K562 (cell line): ENCODE results near the gene INO80. TPM values are rescaled to one million over a fixed set of nuclear protein-coding genes. Genes with fewer than 3 reads are reported as not detected.

Experiments
- ARID1B ChIP-seq: fragments of 450-650 bp; IDR thresholded peaks from 2 replicates; pipeline ENCODE4 v1.6.1; 2016; ENCODE audit warnings: antibody characterized with exemption, mild to moderate bottlenecking, inconsistent platforms
- ATF1 ChIP-seq, 2 experiments: fragments of 450-650 bp in 1 of 2; IDR thresholded peaks; 2 replicates each; pipeline ENCODE4 v1.6.1; 2016; ENCODE audit warnings: missing compliant biosample characterization in 1 of 2, missing genetic modification characterization in 1 of 2
- BDP1 ChIP-seq: IDR thresholded peaks from 3 replicates; pipeline ENCODE4 v1.6.1; 2011; ENCODE audit not compliant: insufficient read length, insufficient read depth
- BRD9 ChIP-seq: fragments of 450-650 bp; IDR thresholded peaks from 2 replicates; pipeline ENCODE4 v1.6.1; 2018; ENCODE audit warnings: low read depth; ENCODE audit not compliant: partially characterized antibody
- CEBPB ChIP-seq: fragments of 450-650 bp; IDR thresholded peaks from 2 replicates; pipeline ENCODE4 v1.6.1; 2016; ENCODE audit warnings: missing genetic modification characterization, missing compliant biosample characterization
- E2F1 ChIP-seq: sonication (generic); formaldehyde crosslinking; IDR thresholded peaks from 2 replicates; pipeline ENCODE4 v1.8.1; 2023; ENCODE audit warnings: mild to moderate bottlenecking, missing genetic modification reagents, moderate library complexity
- FOXK1 ChIP-seq: sonication (generic); formaldehyde crosslinking; IDR thresholded peaks from 2 replicates; pipeline ENCODE4 v1.8.0; 2022; ENCODE audit warnings: missing genetic modification reagents, mild to moderate bottlenecking, borderline replicate concordance
- FUS ChIP-seq: fragments of 200-400 bp; formaldehyde crosslinking; optimal IDR thresholded peaks from 2 replicates; pipeline ENCODE3; 2017; ENCODE audit warnings: low read depth, low read length
- HMG20B ChIP-seq: fragments of 250-450 bp; sonication (Bioruptor Pico); IDR thresholded peaks from 2 replicates; pipeline ENCODE4 v1.5.0; 2021; ENCODE audit warnings: mild to moderate bottlenecking
- HNRNPH1 ChIP-seq: fragments of 200-400 bp; formaldehyde crosslinking; optimal IDR thresholded peaks from 2 replicates; pipeline ENCODE3; 2017; ENCODE audit warnings: low read depth, mild to moderate bottlenecking, low read length, moderate library complexity
- MEIS2 ChIP-seq: fragments of 450-650 bp; IDR thresholded peaks from 2 replicates; pipeline ENCODE4 v1.6.1; 2014; ENCODE audit warnings: mild to moderate bottlenecking; ENCODE audit not compliant: partially characterized antibody
- PBX2 ChIP-seq, 2 experiments: IDR thresholded peaks in 1 of 2; conservative IDR thresholded peaks in 1 of 2; 2 replicates each; pipeline ENCODE4 v1.6.1; 2016; ENCODE audit warnings: low read depth in 2 of 2, mild to moderate bottlenecking in 1 of 2, missing compliant biosample characterization in 1 of 2, missing genetic modification characterization in 1 of 2, moderate library complexity in 1 of 2
- POLR2G ChIP-seq: fragments of 200-400 bp; formaldehyde crosslinking; IDR thresholded peaks from 2 replicates; pipeline ENCODE4 v1.6.1; 2017; ENCODE audit warnings: low read depth, mild to moderate bottlenecking, antibody characterized with exemption, low read length, moderate library complexity
- RBM39 ChIP-seq: fragments of 200-400 bp; formaldehyde crosslinking; optimal IDR thresholded peaks from 2 replicates; pipeline ENCODE3; 2018; ENCODE audit warnings: low read depth, low read length
- SIRT6 ChIP-seq: IDR thresholded peaks from one replicate; pipeline ENCODE4 v1.6.1; 2012; ENCODE audit warnings: low read depth, mild to moderate bottlenecking, control low read depth, inconsistent platforms, low read length, moderate library complexity
- SRSF7 ChIP-seq: fragments of 200-400 bp; formaldehyde crosslinking; optimal IDR thresholded peaks from 2 replicates; pipeline ENCODE3; 2017; ENCODE audit warnings: mild to moderate bottlenecking, low read depth, low read length
- TRIM24 ChIP-seq, 2 experiments: fragments of 450-650 bp; IDR thresholded peaks; 2 replicates each; pipeline ENCODE4 v1.6.1; 2016
- YY1 ChIP-seq, 3 experiments: IDR thresholded peaks; 2 replicates each; pipeline ENCODE4 v1.6.1; 2011; ENCODE audit warnings: low read length in 2 of 3, mild to moderate bottlenecking in 2 of 3, moderate library complexity in 2 of 3, borderline replicate concordance in 1 of 3, control low read depth in 1 of 3, low read depth in 1 of 3; ENCODE audit not compliant: insufficient read depth in 3 of 3, insufficient replicate concordance in 2 of 3, control insufficient read depth in 1 of 3, insufficient read length in 1 of 3; ENCODE audit errors: extremely low read depth in 1 of 3
- ZBTB1 ChIP-seq: sonication (generic); formaldehyde crosslinking; IDR thresholded peaks from 2 replicates; pipeline ENCODE4 v1.8.1; 2023; ENCODE audit warnings: missing genetic modification reagents, low read depth, mild to moderate bottlenecking, borderline replicate concordance
- ZBTB26 ChIP-seq: fragments of 450-650 bp; formaldehyde crosslinking; IDR thresholded peaks from 2 replicates; pipeline ENCODE4 v1.4.0; 2022; ENCODE audit warnings: missing genetic modification characterization
- ZBTB7A ChIP-seq: IDR thresholded peaks from 2 replicates; pipeline ENCODE4 v1.6.1; 2011; ENCODE audit warnings: low read depth, mild to moderate bottlenecking, low read length, moderate library complexity, borderline replicate concordance; ENCODE audit not compliant: control insufficient read depth
- ZNF143 ChIP-seq: sonication (generic); formaldehyde crosslinking; IDR thresholded peaks from 2 replicates; pipeline ENCODE4 v1.9.0; 2022; ENCODE audit warnings: mild to moderate bottlenecking, missing genetic modification reagents
- ZNF584 ChIP-seq: fragments of 200-800 bp; sonication (Bioruptor generic); IDR thresholded peaks from 2 replicates; pipeline ENCODE4 v1.6.1; 2016; ENCODE audit warnings: low read depth, mild to moderate bottlenecking, missing genetic modification characterization, missing compliant biosample characterization
- ZNF707 ChIP-seq: fragments of 250-450 bp; sonication (Bioruptor Pico); conservative IDR thresholded peaks from 2 replicates; pipeline ENCODE4 v1.8.0; 2022; ENCODE audit warnings: inconsistent platforms, mild to moderate bottlenecking, moderate library complexity
- polyA plus RNA-seq, 8 experiments: library from polyadenylated mRNA; depleted of rRNA in 4 of 8; stranded (reverse) in 5 of 8; unstranded in 3 of 8; fragments of >200 nt; fragmentation: Nextera tagmentation in 2 of 8; fragmentation: Illumina TruSeq in 1 of 8; extraction: Ambion mirVana in 2 of 8; extraction: Trizol in 1 of 8; gene quantifications; 2 replicates each; pipeline versions ENCODE4 v1.2.1 to v1.2.3, GENCODE V29; 2011 to 2014; ENCODE audit warnings: inconsistent platforms in 1 of 8, missing spikeins in 1 of 8
- total RNA-seq, 7 experiments: library from RNA; depleted of rRNA in 6 of 7; stranded (reverse); fragments of >200 nt in 6 of 7; fragmentation: Illumina TruSeq in 2 of 7; extraction: Trizol in 2 of 7; gene quantifications; 2 replicates each; pipeline versions ENCODE4 v1.2.1 to v1.2.3, GENCODE V29; 2011 to 2021; ENCODE audit warnings: low replicate concordance in 1 of 7

INO80 gene
- total and polyA plus RNA-seq, 9 of the 15 experiments (the other 6 are each of a cell fraction or from before 2014, with no cell fraction given) = 1.1 to 25.7 (median 19.9) TPM

GRCh38 chr15:40949756-40950207, 166.3 kb downstream of the INO80 start (continued):
- no peak for TF ChIP-seq PBX2 (CRISPR knock-in tag; IDR thresholded peaks at IDR 0.05; ENCODE audit: low read depth)
- TF ChIP-seq PBX2 (tag; conservative IDR thresholded peaks at IDR 0.05; ENCODE audit: low read depth) = peak; percentile 9; the same call in 1 of the 2 replicates
- no peak for TF ChIP-seq ZBTB1 (CRISPR knock-in tag)
- peak; percentile 45 for TF ChIP-seq ARID1B
- no peak for TF ChIP-seq SRSF7
- no peak for TF ChIP-seq E2F1
- TF ChIP-seq ZBTB7A = no peak
- TF ChIP-seq FOXK1 (CRISPR knock-in tag) = no peak
- TF ChIP-seq BDP1 = no peak
- no peak for TF ChIP-seq POLR2G
- no peak for TF ChIP-seq ZNF707
- no peak for TF ChIP-seq ZBTB26 (CRISPR knock-in tag)
- no peak for TF ChIP-seq FUS
- TF ChIP-seq RBM39 = no peak
- peak in 1 of 2 experiments; percentile 15; a peak in 1 of 4 replicates for TF ChIP-seq TRIM24 (IDR thresholded peaks at IDR 0.05)
- TF ChIP-seq CEBPB (tag) = peak; percentile 48; the same call in 1 of the 2 replicates
- TF ChIP-seq BRD9 = no peak
- no peak for TF ChIP-seq ZNF584 (CRISPR knock-in tag)
- TF ChIP-seq SIRT6 = no peak
- TF ChIP-seq HMG20B (CRISPR knock-in tag) = no peak
- TF ChIP-seq YY1 (IDR thresholded peaks at IDR 0.05; ENCODE audit: borderline replicate concordance in 1 of 3, control insufficient read depth in 1 of 3, extremely low read depth in 1 of 3, insufficient read depth in 3 of 3, insufficient read length in 1 of 3, insufficient replicate concordance in 2 of 3, low read depth in 1 of 3, low read length in 2 of 3) = no peak
- TF ChIP-seq HNRNPH1 = no peak
- peak; percentile 27 for TF ChIP-seq MEIS2
- no peak for TF ChIP-seq ZNF143 (CRISPR knock-in tag)
- TF ChIP-seq ATF1 (CRISPR knock-in tag; IDR thresholded peaks at IDR 0.05) = no peak
- no peak; the same call in 1 of the 2 replicates for TF ChIP-seq ATF1 (tag; IDR thresholded peaks at IDR 0.05)
